Fibroblast of lung (primary cell): ENCODE results near the gene FILIP1L.
"Not testable (repeated sequence)": the region's sequence is repeated elsewhere in the genome, so short reads cannot be mapped to it uniquely, and the experiment has no call there.

ENCODE experiments used
- EZH2 ChIP-seq: IDR thresholded peaks from 2 replicates; pipeline ENCODE4 v1.5.1; 2012; ENCODE audit warnings: low read length, control low read depth, mild to moderate bottlenecking; ENCODE audit errors: missing control alignments
- TF ChIP-seq, protein P1 (sequence below), 2 donors: IDR thresholded peaks in 1 of 2; conservative IDR thresholded peaks in 1 of 2; 1 replicate in 1 of 2; 2 replicates in 1 of 2; pipeline ENCODE4 v1.5.1; 2011 to 2012; ENCODE audit warnings: low read length in 2 of 2, control low read depth in 1 of 2, inconsistent platforms in 1 of 2, low read depth in 1 of 2, mild to moderate bottlenecking in 1 of 2

DNA sequence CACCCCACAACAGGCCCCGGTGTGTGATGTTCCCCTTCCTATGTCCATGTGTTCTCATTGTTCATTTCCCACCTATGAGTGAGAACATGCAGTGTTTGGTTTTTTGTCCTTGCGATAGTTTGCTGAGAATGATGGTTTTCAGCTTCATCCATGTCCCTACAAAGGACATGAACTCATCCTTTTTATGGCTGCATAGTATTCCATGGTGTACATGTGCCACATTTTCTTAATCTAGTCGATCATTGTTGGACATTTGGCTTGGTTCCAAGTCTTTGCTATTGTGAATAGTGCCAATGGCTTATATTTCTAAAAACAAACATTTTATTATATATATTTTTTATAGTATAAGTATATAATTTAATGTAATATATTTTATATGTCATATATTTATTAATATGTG lies 62.8 kb downstream of the FILIP1L start:
- TF ChIP-seq, protein P1, sequence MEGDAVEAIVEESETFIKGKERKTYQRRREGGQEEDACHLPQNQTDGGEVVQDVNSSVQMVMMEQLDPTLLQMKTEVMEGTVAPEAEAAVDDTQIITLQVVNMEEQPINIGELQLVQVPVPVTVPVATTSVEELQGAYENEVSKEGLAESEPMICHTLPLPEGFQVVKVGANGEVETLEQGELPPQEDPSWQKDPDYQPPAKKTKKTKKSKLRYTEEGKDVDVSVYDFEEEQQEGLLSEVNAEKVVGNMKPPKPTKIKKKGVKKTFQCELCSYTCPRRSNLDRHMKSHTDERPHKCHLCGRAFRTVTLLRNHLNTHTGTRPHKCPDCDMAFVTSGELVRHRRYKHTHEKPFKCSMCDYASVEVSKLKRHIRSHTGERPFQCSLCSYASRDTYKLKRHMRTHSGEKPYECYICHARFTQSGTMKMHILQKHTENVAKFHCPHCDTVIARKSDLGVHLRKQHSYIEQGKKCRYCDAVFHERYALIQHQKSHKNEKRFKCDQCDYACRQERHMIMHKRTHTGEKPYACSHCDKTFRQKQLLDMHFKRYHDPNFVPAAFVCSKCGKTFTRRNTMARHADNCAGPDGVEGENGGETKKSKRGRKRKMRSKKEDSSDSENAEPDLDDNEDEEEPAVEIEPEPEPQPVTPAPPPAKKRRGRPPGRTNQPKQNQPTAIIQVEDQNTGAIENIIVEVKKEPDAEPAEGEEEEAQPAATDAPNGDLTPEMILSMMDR (conservative IDR thresholded peaks at IDR 0.05 in 1 of 2, IDR thresholded peaks at IDR 0.05 in 1 of 2; ENCODE audit: low read depth in 1 of 2, low read length in 2 of 2) = not testable (repeated sequence)
- TF ChIP-seq EZH2 = not testable (repeated sequence)
